ENCODE measurements around the gene DELE1.

DELE1 gene

GRCh38 chr5:141949511-141949910 lies 25.8 kb downstream of the DELE1 start:
- H3K9ac ChIP-seq (ENCODE audit: low read depth, low read length) = no peak overlapping the region
- H3K4me1 ChIP-seq (ENCODE audit: insufficient read depth, low read length) = no peaks in the 10 kb centered on the region
- no peak overlapping the region for H3K4me3 ChIP-seq (ENCODE audit: low read length)
- H3K9me3 ChIP-seq (ENCODE audit: insufficient read depth, low read depth, low read length) = no peaks in the 10 kb centered on the region
- no peaks in the 10 kb centered on the region; the same call in 1 of the 2 replicates for H3K27me3 ChIP-seq (ENCODE audit: insufficient read depth, low read length)
- no peak overlapping the region for H3K27ac ChIP-seq (ENCODE audit: low read length)
- no peaks in the 10 kb centered on the region for H3K36me3 ChIP-seq (ENCODE audit: insufficient read depth, low read depth, low read length)

- Histone ChIP-seq H3K27me3 (ENCODE audit: insufficient read depth, low read length) (no peaks in the 10 kb centered on the region; the same call in 1 of the 2 replicates), H3K36me3 (ENCODE audit: insufficient read depth, low read depth, low read length) (no peaks in the 10 kb centered on the region), H3K4me1 (ENCODE audit: insufficient read depth, low read length) (no peaks in the 10 kb centered on the region), H3K27ac (ENCODE audit: low read length) (no peak overlapping the region), H3K4me3 (ENCODE audit: low read length) (no peak overlapping the region), H3K9me3 (ENCODE audit: insufficient read depth, low read depth, low read length) (no peaks in the 10 kb centered on the region), H3K9ac (ENCODE audit: low read depth, low read length) (no peak overlapping the region)
Measured at GRCh38 chr5:141950207-141951005, 26.7 kb downstream of the DELE1 start.

GRCh38 chr5:141951332-141951781 lies 27.7 kb downstream of the DELE1 start:
- H3K4me3 ChIP-seq (ENCODE audit: low read length) = no peak overlapping the region
- no peak overlapping the region for H3K27ac ChIP-seq (ENCODE audit: low read length)
- no peak overlapping the region for H3K9ac ChIP-seq (ENCODE audit: low read depth, low read length)
- H3K27me3 ChIP-seq (ENCODE audit: insufficient read depth, low read length) = no peaks in the 10 kb centered on the region; the same call in 1 of the 2 replicates
- no peaks in the 10 kb centered on the region for H3K36me3 ChIP-seq (ENCODE audit: insufficient read depth, low read depth, low read length)
- no peaks in the 10 kb centered on the region for H3K4me1 ChIP-seq (ENCODE audit: insufficient read depth, low read length)
- no peaks in the 10 kb centered on the region for H3K9me3 ChIP-seq (ENCODE audit: insufficient read depth, low read depth, low read length)

GRCh38 chr5:141952020-141952419 lies 28.3 kb downstream of the DELE1 start:
- Histone ChIP-seq H3K4me1 (ENCODE audit: insufficient read depth, low read length) (no peaks in the 10 kb centered on the region), H3K27ac (ENCODE audit: low read length) (no peak overlapping the region), H3K27me3 (ENCODE audit: insufficient read depth, low read length) (no peaks in the 10 kb centered on the region; the same call in 1 of the 2 replicates), H3K4me3 (ENCODE audit: low read length) (no peak overlapping the region), H3K9ac (ENCODE audit: low read depth, low read length) (no peak overlapping the region), H3K9me3 (ENCODE audit: insufficient read depth, low read depth, low read length) (no peaks in the 10 kb centered on the region), H3K36me3 (ENCODE audit: insufficient read depth, low read depth, low read length) (no peaks in the 10 kb centered on the region)

- Histone ChIP-seq H3K36me3 (ENCODE audit: insufficient read depth, low read depth, low read length) (no peaks in the 10 kb centered on the region), H3K4me1 (ENCODE audit: insufficient read depth, low read length) (no peaks in the 10 kb centered on the region), H3K9me3 (ENCODE audit: insufficient read depth, low read depth, low read length) (no peaks in the 10 kb centered on the region), H3K4me3 (ENCODE audit: low read length) (no peak overlapping the region), H3K9ac (ENCODE audit: low read depth, low read length) (no peak overlapping the region), H3K27me3 (ENCODE audit: insufficient read depth, low read length) (no peaks in the 10 kb centered on the region; the same call in 1 of the 2 replicates), H3K27ac (ENCODE audit: low read length) (no peak overlapping the region)
Measured at GRCh38 chr5:141954194-141954593, 30.5 kb downstream of the DELE1 start.

- no peaks in the 10 kb centered on the region for H3K36me3 ChIP-seq (ENCODE audit: insufficient read depth, low read depth, low read length)
- no peak overlapping the region for H3K9ac ChIP-seq (ENCODE audit: low read depth, low read length)
- no peaks in the 10 kb centered on the region for H3K9me3 ChIP-seq (ENCODE audit: insufficient read depth, low read depth, low read length)
- peaks cover 4% of the 10 kb centered on the region; the same call in 1 of the 2 replicates for H3K4me1 ChIP-seq (ENCODE audit: insufficient read depth, low read length)
- H3K27ac ChIP-seq (ENCODE audit: low read length) = no peak overlapping the region
- no peaks in the 10 kb centered on the region; the same call in 1 of the 2 replicates for H3K27me3 ChIP-seq (ENCODE audit: insufficient read depth, low read length)
- H3K4me3 ChIP-seq (ENCODE audit: low read length) = no peak overlapping the region
Measured at GRCh38 chr5:141957367-141957996, 33.8 kb downstream of the DELE1 start.

GRCh38 chr5:141958113-141958512 lies 34.4 kb downstream of the DELE1 start, which contains the start of gene PCDH12:
Gene PCDH12, minus strand, starts transcription at chr5:141958202. Its CDS starts 351 bp downstream, at chr5:141957851.
- H3K4me1 ChIP-seq (ENCODE audit: insufficient read depth, low read length) = peaks cover 4% of the 10 kb centered on the region; the same call in 1 of the 2 replicates
- no peak within 1 kb of the TSS for H3K27ac ChIP-seq (ENCODE audit: low read length)
- H3K4me3 ChIP-seq (ENCODE audit: low read length) = no peak within 1 kb of the TSS
- no peaks in the 10 kb centered on the region; the same call in 1 of the 2 replicates for H3K27me3 ChIP-seq (ENCODE audit: insufficient read depth, low read length)
- H3K9ac ChIP-seq (ENCODE audit: low read depth, low read length) = no peak within 1 kb of the TSS
- no peaks in the 10 kb centered on the region for H3K9me3 ChIP-seq (ENCODE audit: insufficient read depth, low read depth, low read length)
- no peaks in the 10 kb centered on the region for H3K36me3 ChIP-seq (ENCODE audit: insufficient read depth, low read depth, low read length)

- H3K9ac ChIP-seq (ENCODE audit: low read depth, low read length) = no peak overlapping the region
- no peaks in the 10 kb centered on the region for H3K36me3 ChIP-seq (ENCODE audit: insufficient read depth, low read depth, low read length)
- peaks cover 4% of the 10 kb centered on the region; the same call in 1 of the 2 replicates for H3K4me1 ChIP-seq (ENCODE audit: insufficient read depth, low read length)
- no peaks in the 10 kb centered on the region for H3K27me3 ChIP-seq (ENCODE audit: insufficient read depth, low read length)
- H3K9me3 ChIP-seq (ENCODE audit: insufficient read depth, low read depth, low read length) = no peaks in the 10 kb centered on the region
- no peak overlapping the region for H3K4me3 ChIP-seq (ENCODE audit: low read length)
- no peak overlapping the region for H3K27ac ChIP-seq (ENCODE audit: low read length)
Measured at GRCh38 chr5:141958546-141959172, 35.0 kb downstream of the DELE1 start.

GRCh38 chr5:141960018-141960417 lies 36.3 kb downstream of the DELE1 start:
- H3K9ac ChIP-seq (ENCODE audit: low read depth, low read length) = no peak overlapping the region
- H3K36me3 ChIP-seq (ENCODE audit: insufficient read depth, low read depth, low read length) = no peaks in the 10 kb centered on the region
- no peak overlapping the region for H3K27ac ChIP-seq (ENCODE audit: low read length)
- H3K27me3 ChIP-seq (ENCODE audit: insufficient read depth, low read length) = no peaks in the 10 kb centered on the region
- H3K4me1 ChIP-seq (ENCODE audit: insufficient read depth, low read length) = peaks cover 4% of the 10 kb centered on the region; the same call in 1 of the 2 replicates
- no peak overlapping the region for H3K4me3 ChIP-seq (ENCODE audit: low read length)
- no peaks in the 10 kb centered on the region for H3K9me3 ChIP-seq (ENCODE audit: insufficient read depth, low read depth, low read length)

GRCh38 chr5:141960449-141961323 lies 37.0 kb downstream of the DELE1 start:
- H3K27ac ChIP-seq (ENCODE audit: low read length) = no peak overlapping the region
- no peak overlapping the region for H3K9ac ChIP-seq (ENCODE audit: low read depth, low read length)
- no peaks in the 10 kb centered on the region for H3K9me3 ChIP-seq (ENCODE audit: insufficient read depth, low read depth, low read length)

GRCh38 chr5:141961466-141961865 lies 37.8 kb downstream of the DELE1 start:
- H3K9ac ChIP-seq (ENCODE audit: low read depth, low read length) = no peak overlapping the region

More at GRCh38 chr5:141960449-141961323, 37.0 kb downstream of the DELE1 start:
- Histone ChIP-seq H3K4me1 (ENCODE audit: insufficient read depth, low read length) (peaks cover 4% of the 10 kb centered on the region; the same call in 1 of the 2 replicates), H3K27me3 (ENCODE audit: insufficient read depth, low read length) (no peaks in the 10 kb centered on the region), H3K36me3 (ENCODE audit: insufficient read depth, low read depth, low read length) (no peaks in the 10 kb centered on the region), H3K4me3 (ENCODE audit: low read length) (no peak overlapping the region)

More at GRCh38 chr5:141961466-141961865, 37.8 kb downstream of the DELE1 start:
- H3K4me1 ChIP-seq (ENCODE audit: insufficient read depth, low read length) = peaks cover 4% of the 10 kb centered on the region; the same call in 1 of the 2 replicates
- H3K36me3 ChIP-seq (ENCODE audit: insufficient read depth, low read depth, low read length) = no peaks in the 10 kb centered on the region
- H3K27ac ChIP-seq (ENCODE audit: low read length) = no peak overlapping the region
- no peak overlapping the region for H3K4me3 ChIP-seq (ENCODE audit: low read length)
- no peaks in the 10 kb centered on the region for H3K9me3 ChIP-seq (ENCODE audit: insufficient read depth, low read depth, low read length)
- no peaks in the 10 kb centered on the region for H3K27me3 ChIP-seq (ENCODE audit: insufficient read depth, low read length)
